ENCODE results near the gene TMEM205.
"Not testable (repeated sequence)": the region's sequence is repeated elsewhere in the genome, so short reads cannot be mapped to it uniquely, and the experiment has no call there.

The TMEM205 gene

DNA sequence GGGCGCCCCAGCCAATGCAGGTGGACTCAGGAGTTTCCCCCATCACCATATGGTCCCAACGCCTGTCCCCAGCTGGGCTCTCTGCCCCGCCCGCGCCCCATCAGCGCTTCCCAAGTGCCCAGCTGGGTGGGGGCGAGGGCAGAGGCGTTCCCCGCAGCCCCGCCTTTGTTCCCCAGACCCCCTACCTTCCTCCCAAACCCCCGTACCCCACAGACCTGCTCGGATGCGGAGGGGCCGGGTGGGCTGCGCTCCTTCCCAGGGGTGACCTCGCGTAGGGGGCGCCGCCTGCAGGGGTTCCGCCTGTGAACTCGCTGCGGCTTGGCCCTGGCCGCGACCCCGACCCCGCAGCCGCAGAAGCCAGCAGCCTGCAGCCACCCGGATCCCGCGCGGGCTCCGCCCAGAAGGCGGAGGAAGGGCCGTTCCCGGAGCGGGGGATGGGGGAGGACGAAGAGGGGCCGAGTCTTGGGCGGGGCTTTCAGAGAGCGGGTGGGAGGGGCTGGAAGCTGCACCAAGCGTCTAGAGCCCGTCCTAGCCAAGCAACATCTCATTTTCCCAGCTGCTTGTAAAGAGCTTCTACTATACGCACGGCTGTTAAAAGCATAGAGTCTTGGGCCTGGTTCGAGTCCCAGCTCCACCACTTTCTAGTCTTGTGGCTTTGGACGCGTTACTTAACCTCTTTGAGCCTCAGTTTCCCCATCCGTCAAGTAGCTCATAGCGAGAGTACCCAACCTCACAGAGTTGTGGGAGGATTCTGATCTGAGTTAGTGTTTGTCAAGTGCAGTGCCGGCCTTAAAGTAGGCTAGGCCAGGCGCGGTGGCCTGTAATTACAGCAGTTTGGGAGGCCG is 6.6 kb downstream of the TMEM205 start, which contains the start of gene RAB3D:
Gene RAB3D (minus strand): TSS at position 404 of the 845 bp plus-strand sequence. CDS start 2,258 bp downstream, outside the sequence.
- DNase-seq (ENCODE audit: low spot score), result peak; percentile 95

DNA sequence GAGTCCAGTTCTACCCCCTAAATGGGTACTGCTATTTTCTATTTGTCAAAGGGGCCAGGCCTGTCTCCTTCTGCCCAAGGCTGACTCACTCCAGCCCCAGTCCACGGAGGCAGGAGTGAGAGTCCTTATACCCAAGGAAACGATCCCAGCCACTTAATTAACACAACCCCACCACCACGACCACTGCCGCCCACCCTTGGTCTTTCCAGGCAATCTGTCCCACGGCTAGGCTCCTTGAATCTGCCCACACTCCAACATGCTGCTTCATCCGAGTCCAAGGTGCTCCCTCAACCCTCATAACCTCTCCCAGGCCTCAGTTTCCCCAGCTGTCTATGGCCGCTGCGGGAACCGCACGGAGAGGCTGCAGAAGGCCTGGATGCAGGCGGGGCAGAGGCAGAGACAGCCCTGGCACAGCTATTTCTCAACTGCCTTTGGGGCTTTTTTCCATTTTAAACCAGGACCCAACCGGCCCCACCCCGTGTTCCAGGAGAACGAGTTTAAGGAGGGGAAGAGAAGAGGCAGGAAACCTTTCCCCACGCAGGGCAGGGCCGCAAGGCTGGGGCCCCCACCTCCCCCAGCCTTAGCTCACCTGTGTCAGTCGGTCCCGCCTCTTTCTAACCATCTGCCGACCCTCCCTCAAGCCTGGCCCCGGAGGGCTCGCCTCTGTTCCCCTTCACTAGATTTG is 7.4 kb downstream of the TMEM205 start:
- DNase-seq (ENCODE audit: low spot score), result no peak

DNA sequence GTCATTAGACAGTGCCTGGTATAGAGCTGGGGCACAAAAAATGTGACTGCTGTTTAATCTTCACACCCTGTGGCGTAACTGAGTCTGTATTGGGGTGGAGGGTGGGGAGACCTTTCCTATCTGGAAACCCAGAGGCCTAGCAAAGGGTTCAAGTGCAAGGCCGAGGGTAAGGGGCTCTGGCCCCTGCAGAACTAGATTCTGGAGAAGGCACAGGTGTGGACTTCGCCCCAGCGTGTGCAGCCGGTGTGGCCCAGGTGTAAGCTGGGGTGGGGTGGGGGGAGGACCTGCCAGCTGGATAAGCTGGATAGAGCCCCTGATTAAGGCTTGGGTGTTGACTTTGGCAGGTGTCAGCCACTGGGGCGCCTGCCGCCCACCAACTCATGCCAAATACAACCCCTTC is 7.9 kb downstream of the TMEM205 start:
- no peak for DNase-seq (ENCODE audit: low spot score)

DNA sequence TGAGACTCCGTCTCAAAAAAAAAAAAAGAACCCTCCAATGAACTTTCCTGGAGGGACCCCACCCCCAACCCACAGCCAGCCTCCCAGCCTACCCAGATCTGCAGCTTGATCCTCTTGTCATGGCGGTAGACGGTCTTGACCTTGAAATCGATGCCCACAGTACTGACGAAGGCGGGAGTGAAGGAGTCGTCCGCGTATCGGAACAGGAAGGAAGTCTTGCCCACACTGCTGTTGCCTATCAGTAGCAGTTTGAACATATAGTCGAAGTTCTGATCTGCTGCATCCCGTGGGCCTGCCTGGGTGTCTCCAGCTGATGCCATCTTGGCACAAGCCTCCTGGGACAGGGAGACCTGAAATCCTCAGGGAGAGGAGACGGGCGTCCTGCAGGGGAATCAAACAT is 9.0 kb downstream of the TMEM205 start:
- no peak for DNase-seq (ENCODE audit: low spot score)

DNA sequence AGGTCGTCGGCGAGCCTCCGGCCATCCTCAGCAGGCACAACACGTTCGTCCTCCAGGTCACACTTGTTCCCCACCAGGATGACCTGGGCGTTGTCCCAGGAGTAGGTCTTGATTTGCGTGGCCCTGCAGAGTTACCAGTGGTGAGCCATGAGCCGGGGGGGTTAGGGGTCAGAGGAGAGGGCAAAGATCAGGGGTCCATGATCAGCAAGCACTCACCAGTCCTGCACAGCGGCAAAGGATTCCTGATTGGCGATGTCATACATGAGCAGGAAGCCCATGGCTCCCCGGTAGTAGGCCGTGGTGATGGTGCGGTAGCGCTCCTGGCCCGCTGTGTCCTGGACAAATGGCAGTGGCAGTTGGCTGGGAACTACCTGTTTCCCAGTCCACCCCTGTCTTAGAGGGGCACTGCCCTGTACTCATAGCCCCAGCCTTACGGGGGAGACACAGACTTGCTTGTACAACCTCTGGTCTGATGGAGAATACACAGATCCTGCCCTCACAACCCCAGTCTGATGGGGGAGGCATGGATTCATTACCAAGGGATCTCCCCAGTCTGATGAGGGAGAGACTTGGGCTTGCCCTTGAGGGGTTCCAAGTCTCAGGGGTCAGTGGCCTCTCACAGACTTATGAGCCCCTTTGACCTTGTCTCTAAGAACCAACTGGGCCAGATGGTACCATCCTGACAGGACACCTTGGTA is 10.5 kb downstream of the TMEM205 start:
- no peak for DNase-seq (ENCODE audit: low spot score)

DNA sequence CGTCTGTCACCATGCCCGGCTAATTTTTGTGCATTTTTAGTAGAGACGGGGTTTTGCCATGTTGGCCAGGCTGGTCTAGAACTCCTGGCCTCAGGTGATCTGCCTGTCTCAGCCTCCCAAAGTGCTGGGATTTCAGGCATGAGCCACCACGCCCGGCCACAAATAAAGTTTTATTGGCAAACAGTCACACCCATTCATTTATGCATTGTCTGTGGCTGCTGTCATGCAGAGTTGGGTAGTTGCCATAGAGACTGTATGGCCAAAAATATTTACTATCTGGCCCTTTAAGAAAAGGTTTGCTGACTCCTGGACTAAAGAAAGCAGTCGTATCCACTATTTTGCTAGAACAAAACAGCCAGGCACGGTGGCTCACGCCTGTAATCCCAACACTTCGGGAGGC is 12.2 kb downstream of the TMEM205 start:
- not testable (repeated sequence) for DNase-seq (ENCODE audit: low spot score)

DNA sequence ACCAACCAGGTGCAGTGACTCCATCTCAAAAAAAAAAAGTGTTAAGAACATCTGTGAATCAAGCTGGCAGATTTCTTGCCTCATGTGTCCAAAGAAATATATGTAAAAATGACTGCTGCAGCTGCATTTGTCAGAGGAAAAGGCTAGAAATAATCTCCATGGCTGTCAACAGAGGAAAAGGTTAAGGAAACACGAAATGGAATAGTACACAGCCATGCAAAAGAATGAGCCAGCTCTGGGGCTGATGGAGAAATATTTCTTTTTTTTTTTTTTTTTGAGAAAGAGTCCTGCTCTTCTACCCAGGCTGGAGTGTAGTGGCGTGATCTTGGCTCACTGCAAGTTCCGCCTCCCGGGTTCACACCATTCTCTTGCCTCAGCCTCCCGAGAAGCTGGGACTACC is 13.2 kb downstream of the TMEM205 start:
- DNase-seq (ENCODE audit: low spot score), result no peak

DNA sequence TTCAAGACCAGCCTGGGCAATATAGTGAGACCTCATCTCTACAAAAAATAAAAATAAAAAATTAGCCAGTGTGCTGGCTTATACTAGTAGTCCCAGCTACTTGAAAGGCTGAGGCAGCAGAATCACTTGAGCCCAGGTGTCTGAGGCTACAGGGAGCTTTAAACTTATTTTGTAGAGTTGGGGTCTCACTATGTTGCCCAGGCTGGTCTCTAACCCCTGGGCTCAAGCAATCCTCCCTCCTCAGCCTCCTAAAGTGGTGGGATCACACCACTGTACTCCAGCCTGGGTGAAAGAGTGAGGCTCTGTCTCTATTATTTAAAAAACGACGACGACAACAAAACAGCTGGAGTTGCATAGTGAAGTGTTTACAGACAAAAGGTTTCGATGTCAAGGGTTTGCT is 14.6 kb downstream of the TMEM205 start:
- no peak for DNase-seq (ENCODE audit: low spot score)

DNA sequence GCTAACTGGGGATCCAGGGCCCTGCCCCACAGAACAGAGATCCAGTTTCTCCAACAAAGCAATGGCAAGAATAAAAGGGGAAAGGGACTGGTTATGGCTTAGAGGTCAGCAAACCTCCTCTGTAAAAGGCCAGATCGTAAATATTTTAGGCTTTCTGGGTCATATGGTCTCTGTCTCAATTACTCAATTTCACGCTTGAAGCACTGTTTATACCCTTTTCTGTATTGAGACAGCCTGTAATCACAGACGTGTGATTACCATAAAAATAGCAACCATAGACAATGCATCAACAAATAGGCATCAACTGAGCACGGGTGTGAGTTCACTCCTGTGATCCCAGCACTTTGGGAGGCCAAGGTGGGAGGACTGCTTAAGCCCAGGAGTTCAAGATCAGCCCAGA is 15.9 kb downstream of the TMEM205 start:
- DNase-seq (ENCODE audit: low spot score), result no peak

DNA sequence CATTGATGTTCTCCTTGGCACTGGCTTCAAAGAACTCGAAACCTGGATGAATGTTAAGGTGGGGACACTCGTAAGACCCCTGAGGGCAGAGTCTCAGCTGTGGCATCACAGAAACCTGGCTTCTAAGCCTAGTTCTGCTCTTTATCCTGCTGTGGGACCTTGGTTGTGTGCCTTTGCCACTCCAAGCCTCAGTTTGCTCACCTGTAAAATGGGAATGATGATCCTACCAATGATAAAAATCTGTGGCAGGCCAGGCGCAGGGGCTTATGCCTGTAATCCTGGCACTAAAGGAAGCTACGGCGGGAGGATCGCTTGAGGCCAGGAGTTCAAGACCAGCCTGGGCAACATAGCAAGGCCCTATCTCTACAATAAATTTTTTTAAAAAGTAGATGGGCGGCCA is 20.5 kb downstream of the TMEM205 start:
- DNase-seq (ENCODE audit: low spot score), result no peak

DNA sequence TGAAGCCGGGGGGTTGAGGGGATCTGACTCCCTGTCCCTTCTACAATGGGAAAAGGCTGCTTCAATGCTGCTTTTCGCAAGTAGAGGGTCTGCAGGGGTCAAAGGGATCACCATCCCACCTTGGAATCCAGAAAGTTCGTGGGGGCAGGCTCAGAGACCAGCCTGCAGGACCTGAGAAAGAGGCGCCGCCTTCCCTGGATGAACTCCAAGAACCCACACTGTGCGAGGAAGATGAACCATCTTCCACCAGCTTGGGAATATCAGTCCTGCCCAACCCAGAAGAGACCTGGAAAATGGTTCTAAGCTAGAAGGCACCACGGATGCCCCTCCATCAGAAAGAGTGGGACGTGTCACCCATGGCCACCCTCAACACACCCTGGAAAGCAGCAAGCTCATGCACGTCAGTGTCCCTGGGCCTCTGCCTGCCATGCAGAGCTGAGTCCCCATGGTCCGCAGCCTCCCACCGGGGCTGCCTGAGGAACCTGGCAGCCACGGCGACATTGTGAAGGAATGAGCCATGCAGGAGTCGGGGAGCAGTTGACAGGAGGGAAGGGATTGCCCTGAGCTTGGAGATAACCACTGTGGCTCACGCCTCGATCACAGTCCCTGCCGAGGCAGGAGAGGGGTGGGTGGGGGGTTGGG is 21.2 kb downstream of the TMEM205 start:
- DNase-seq (ENCODE audit: low spot score), result no peak

DNA sequence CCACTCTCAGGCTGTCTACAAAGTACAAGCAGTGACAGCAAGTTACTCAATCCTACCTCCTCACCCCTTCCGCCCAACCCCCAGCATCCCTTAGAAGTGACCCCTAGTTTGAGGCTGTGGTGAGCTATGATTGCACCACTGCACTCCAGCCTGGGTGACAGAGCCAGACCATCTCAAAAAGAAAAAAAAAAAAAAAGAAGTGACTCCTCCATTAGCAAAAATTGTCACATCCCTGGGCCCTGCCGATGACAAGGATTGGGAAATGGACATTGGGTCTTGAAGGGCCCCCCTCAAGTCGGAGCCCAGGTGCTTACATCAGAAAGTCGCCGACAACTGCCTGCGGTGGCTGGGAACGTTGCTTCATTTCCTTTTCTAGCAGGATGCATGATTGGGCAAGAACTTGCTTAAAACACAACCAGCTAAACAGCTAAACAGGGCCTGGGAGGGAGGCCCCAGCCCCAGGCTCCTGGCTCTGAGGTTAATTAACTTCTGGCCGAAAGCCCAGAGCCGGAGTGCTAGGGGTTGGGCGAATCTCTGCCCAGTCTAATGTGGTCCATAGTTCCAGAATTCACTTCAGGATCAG is 21.9 kb downstream of the TMEM205 start:
- DNase-seq (ENCODE audit: low spot score), result peak; percentile 74

DNA sequence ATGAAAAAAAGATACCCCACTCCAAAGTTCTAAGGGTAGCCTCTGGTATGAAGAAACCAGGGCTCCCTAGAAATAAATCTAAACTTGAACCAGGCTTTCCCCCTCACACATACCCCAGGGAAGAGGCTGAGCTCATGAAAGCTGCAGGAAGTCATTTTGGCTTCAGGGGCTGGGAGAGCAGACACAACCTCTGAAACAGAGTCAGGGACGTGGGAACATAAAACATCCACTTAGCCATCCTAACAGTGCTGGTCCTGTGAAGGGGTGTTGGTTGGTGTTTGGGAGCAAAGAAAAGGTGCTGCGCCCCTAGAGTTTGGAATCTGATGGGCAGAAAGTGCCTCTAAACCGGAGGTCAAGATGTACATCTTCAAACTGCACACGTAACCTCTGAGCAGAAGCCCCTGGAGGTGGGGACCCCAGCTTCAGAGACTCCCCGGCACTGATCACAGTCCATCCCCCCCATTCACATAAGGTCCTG is 22.4 kb downstream of the TMEM205 start:
- no peak for DNase-seq (ENCODE audit: low spot score)

DNA sequence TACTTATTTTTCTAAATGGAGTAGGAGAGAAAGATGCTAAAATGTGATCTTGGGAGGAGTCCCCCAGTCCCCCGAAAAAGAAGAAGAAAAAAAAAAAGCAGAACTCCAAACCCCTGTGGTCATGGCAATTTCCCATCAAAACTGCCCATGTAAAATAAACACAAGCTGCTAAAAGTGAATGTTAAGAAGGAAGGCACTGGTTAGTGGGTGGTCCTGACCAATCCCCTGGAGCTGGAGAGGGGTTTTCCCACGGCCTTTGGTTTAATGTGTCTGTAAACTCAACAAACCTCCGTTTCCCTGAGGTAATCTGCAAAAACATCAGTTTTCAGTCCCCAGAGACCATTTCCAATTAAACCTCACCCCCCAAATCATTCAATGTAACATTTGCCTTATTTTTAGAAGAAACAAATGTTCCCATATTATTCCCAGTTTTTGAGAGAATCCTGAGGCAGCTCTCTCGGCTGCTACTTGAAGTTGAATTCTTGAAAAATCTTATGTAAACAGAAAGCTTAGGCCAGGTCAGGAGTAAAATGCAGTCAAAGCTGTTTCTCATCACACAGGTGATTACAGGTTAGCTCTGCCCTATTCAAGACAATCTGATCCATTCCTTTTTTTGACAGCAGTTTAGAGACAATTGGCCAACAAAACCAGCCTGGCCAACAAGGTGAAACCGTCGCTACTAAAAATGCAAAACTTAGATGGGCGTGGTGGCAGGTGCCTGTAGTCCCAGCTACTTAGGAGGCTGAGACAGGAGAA is 23.6 kb downstream of the TMEM205 start:
- DNase-seq (ENCODE audit: low spot score), result no peak

DNA sequence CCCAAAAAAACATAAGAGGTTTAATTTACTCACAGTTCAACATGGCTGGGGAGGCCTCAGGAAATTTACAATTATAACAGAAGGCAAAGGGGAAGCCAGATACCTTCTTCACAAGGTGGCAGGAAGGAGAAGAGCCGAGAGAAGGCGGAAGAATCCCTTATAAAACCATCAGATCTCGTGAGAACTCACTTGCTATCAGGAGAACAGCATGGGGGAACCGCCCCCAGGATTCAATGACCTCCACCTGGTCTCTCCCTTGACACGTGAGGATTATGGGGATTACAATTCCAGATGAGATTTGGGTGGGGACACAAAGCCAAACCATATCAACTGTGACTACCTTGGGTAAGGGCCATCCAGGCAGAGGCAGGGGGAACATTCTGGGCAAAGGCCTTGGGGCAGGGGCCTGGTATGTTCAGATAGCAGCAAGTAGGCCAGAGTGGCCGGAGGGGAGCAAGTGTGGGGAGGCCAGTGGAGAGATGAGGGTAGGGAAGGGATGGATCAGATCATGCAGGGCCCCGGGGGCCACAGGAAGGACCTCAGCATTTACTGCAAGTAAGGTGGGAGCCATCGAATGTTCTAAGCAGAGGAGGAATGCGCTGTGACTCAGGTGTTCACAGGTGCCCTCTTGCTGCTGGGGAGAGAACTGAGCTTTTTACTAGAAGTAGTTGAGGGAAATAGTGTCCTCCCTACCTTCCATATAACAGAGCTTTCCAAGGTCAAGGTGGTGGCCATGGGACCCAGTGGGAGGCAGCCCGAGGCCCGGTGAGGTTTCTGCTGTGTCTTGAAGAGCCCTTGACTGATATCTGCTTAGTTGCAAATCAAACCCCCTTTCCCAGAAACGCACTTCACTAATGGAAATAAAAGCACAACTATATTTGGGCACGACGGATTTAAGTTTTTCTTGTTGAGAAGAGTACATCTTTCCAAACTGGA is 24.6 kb downstream of the TMEM205 start:
- DNase-seq (ENCODE audit: low spot score), result no peak

DNA sequence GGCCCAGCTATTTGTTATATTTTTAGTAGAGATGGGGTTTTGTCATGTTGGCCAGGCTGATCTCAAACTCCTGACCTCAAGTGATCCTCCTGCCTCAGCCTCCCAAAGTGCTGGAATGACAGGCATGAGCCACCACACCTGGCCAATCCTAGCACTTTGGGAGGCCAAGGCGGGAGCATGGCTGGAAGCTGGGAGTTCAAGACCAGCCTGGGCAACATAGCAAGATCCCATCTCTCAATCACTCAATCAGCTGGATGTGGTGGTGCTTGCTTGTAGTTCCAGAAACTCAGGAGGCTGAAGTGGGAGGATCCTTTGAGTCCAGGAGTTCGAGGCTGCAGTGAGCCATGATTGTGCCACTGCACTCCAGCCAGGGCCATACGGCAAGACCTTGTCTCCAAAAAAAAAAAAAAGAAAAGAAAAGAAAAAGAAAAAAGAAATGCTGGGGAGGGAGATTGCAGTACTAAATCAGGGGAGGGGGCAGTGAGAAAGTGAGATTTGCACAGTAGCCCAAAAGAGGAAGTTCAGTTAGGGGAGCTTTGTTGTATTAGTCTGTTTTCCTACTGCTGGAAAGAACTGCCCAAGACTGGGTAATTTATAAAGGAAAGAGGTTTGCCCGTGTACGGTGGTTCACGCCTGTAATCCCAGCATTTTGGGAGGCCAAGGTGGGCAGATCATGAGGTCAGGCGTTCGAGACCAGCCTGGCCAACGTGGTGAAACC is 25.6 kb downstream of the TMEM205 start:
- DNase-seq (ENCODE audit: low spot score), result not testable (repeated sequence)

DNA sequence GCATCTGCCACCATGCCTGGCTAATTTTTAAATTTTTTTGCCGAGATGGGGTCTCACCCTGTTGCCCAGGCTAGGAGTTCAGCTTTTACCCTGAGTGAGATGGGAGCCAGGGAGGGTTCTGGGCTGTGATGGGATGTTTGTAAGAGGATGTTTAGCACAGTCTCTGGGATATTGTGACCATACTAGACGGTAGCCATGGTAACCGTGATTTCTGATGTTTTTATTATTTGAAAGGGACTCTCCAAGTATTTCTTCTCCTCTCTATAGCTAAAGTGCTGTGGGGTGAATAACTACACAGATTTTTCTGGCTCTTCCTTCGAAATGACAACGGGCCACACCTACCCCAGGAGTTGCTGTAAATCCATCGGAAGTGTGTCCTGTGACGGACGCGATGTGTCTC is 39.7 kb downstream of the TMEM205 start:
- no peak for DNase-seq (ENCODE audit: low spot score)

DNA sequence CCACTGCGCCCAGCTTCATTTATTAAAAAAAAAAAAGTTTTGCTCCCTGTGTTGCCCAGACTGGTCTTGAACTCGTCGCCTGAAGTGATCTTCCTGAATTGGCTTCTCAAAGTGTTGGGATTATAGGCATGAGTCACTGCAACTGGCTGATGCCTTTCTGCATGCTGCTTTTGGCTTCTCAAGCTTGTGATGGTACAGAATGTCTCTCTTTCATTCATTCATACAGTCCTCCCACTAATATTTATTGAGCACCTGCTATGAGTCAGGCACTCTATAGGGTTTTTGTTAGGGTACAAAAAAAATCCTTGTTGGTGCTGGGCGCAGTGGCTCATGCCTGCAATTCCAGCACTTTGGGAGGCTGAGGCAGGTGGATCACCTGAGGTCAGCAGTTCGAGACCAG is 41.1 kb downstream of the TMEM205 start:
- DNase-seq (ENCODE audit: low spot score), result no peak

DNA sequence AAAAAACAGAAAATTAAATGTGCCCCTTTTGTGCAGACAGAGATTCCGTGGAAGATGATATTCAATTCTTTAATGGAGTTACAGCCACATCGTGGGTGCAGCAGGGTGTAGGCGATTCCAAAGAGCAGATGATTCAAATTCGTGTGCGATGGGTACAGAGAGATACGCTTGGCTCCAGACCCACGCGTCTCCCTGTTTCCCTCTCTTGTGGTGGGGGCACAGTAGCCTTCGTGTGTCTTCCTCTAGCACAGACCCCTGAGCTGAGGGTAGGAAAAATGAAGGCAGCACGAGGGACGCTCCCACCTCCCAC is 45.3 kb downstream of the TMEM205 start:
- DNase-seq (ENCODE audit: low spot score), result no peak

Data from left forelimb (tissue), 1 donor.